Measurements from ENCODE around the gene CORO2A. TPM values are rescaled to one million over a fixed set of nuclear protein-coding genes. Genes with fewer than 3 reads are reported as not detected.

The CORO2A gene
- total and polyA plus RNA-seq, 8 donors, result 2.8 to 26.7 (median 10.7) TPM

GRCh38 chr9:98157372-98157771 lies 35.1 kb downstream of the CORO2A start:
- Histone ChIP-seq H3K27me3 (no peaks in the 10 kb centered on the region), H3K36me3 (peaks cover 0 to 10% (median 0%) of the 10 kb centered on the region in 4 donors), H3K9me3 (no peaks in the 10 kb centered on the region), H3K4me1 (peaks cover 0 to 14% (median 3%) of the 10 kb centered on the region in 4 donors), H3K27ac (no peak overlapping the region), H3K4me3 (no peak overlapping the region)
- intact Hi-C loops (cut with DNase I; ENCODE audit: low total_unique reads), result no loop called here
- TF ChIP-seq POLR2A (IDR thresholded peaks at IDR 0.05) (no peak), POLR2AphosphoS5 (IDR thresholded peaks at IDR 0.05) (no peak)
- WGBS, 5 donors, result 92 to 96% (median 96%) methylated on average over 10 of the region's 10 CpGs
- DNase-seq, result no peak

- H3K4me3 ChIP-seq, result no peak overlapping the region
- H3K27me3 ChIP-seq, result no peaks in the 10 kb centered on the region
- peaks cover 0 to 18% (median 3%) of the 10 kb centered on the region in 4 donors for H3K4me1 ChIP-seq
- WGBS, 5 donors, result 64 to 87% (median 78%) methylated on average over 2 of the region's 2 CpGs
- H3K9me3 ChIP-seq, result no peaks in the 10 kb centered on the region
- peak in 1 of 2 donors; percentile 32 for DNase-seq
- intact Hi-C loops (cut with DNase I; ENCODE audit: low total_unique reads), result no loop called here
- H3K27ac ChIP-seq, result no peak overlapping the region
- peaks cover 0 to 10% (median 0%) of the 10 kb centered on the region in 4 donors for H3K36me3 ChIP-seq
- no peak for TF ChIP-seq CTCF (IDR thresholded peaks at IDR 0.05)
- TF ChIP-seq EP300 (IDR thresholded peaks at IDR 0.05), result no peak
- no peak for TF ChIP-seq POLR2A (IDR thresholded peaks at IDR 0.05)
- no peak for TF ChIP-seq POLR2AphosphoS5 (IDR thresholded peaks at IDR 0.05)
Observed at GRCh38 chr9:98154678-98155077, 37.8 kb downstream of the CORO2A start.

DNA sequence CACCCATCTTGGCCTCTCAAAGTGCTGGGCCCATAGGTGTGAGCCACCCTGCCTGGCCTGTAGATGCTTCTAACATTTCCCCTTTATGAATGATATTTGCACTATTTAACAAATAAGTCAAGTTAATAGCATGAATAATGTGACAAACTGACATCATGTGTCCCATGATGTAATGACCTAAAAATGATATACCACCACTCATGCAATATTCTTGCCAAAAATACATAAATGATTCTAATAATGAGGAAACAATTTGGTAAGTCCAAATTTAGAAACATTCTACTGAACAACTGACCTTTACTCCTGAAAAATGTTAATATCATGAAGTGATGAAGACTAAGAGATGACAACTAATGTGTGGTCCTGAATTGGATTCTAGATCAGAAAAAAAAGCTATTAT lies 39.9 kb downstream of the CORO2A start:
- Histone ChIP-seq H3K4me3 (no peak overlapping the region), H3K27ac (no peak overlapping the region), H3K36me3 (peaks cover 0 to 10% (median 0%) of the 10 kb centered on the region in 4 donors), H3K27me3 (no peaks in the 10 kb centered on the region), H3K9me3 (no peaks in the 10 kb centered on the region), H3K4me1 (peaks cover 0 to 4% (median 0%) of the 10 kb centered on the region in 4 donors)
- intact Hi-C loops (cut with DNase I; ENCODE audit: low total_unique reads), result no loop called here
- no peak for DNase-seq
- TF ChIP-seq POLR2AphosphoS5 (IDR thresholded peaks at IDR 0.05) (no peak), POLR2A (IDR thresholded peaks at IDR 0.05) (no peak), EP300 (IDR thresholded peaks at IDR 0.05) (no peak), CTCF (IDR thresholded peaks at IDR 0.05) (no peak)

GRCh38 chr9:98150721-98151120 lies 41.7 kb downstream of the CORO2A start:
- Histone ChIP-seq H3K27ac (no peak overlapping the region), H3K9me3 (no peaks in the 10 kb centered on the region), H3K4me3 (no peak overlapping the region), H3K4me1 (peaks cover 6 to 18% (median 10%) of the 10 kb centered on the region in 4 donors), H3K27me3 (no peaks in the 10 kb centered on the region), H3K36me3 (no peaks in the 10 kb centered on the region)
- intact Hi-C loops (cut with DNase I; ENCODE audit: low total_unique reads), result no loop called here
- 79 to 89% (median 85%) methylated on average over 3 of the region's 3 CpGs for WGBS, 5 donors
- no peak for TF ChIP-seq POLR2A (IDR thresholded peaks at IDR 0.05)
- TF ChIP-seq POLR2AphosphoS5 (IDR thresholded peaks at IDR 0.05), result no peak
- no peak for TF ChIP-seq CTCF (IDR thresholded peaks at IDR 0.05)
- no peak for TF ChIP-seq EP300 (IDR thresholded peaks at IDR 0.05)
- DNase-seq, result no peak

GRCh38 chr9:98150164-98150563 lies 42.3 kb downstream of the CORO2A start:
- Histone ChIP-seq H3K9me3 (no peaks in the 10 kb centered on the region), H3K36me3 (no peaks in the 10 kb centered on the region), H3K4me1 (peaks cover 11 to 24% (median 15%) of the 10 kb centered on the region in 4 donors), H3K27ac (no peak overlapping the region), H3K4me3 (no peak overlapping the region), H3K27me3 (no peaks in the 10 kb centered on the region)
- DNase-seq, result no peak
- intact Hi-C loops (cut with DNase I; ENCODE audit: low total_unique reads), result no loop called here
- TF ChIP-seq EP300 (IDR thresholded peaks at IDR 0.05) (no peak), POLR2AphosphoS5 (IDR thresholded peaks at IDR 0.05) (no peak), POLR2A (IDR thresholded peaks at IDR 0.05) (no peak), CTCF (IDR thresholded peaks at IDR 0.05) (no peak)
- whole genome bisulfite sequencing, 5 donors, result 78 to 85% (median 80%) methylated on average over 7 of the region's 7 CpGs
